Measurements from ENCODE around the gene KRT6A.

- TF ChIP-seq CTCF (IDR thresholded peaks at IDR 0.05; ENCODE audit: borderline replicate concordance, extremely low read depth, low read length, poor library complexity, severe bottlenecking) (no peak), EZH2 (IDR thresholded peaks at IDR 0.05; ENCODE audit: borderline replicate concordance, low read depth, low read length, severe bottlenecking) (no peak)
Measured at GRCh38 chr12:52524898-52525591, 32.0 kb upstream of the KRT6A start.

Data from DND-41 (cell line).